GM23338 (cell line): ENCODE data around the gene BTC. TPM values are rescaled to one million over a fixed set of nuclear protein-coding genes. Genes with fewer than 3 reads are reported as not detected.

Experiments used
- ATAC-seq: fragments of 200-7000 bp; cut with Tn5 transposase; 3 replicates; pipeline ENCODE4 v1.9.1; 2020
- DNase-seq: peaks from one replicate; pipeline ENCODE4 v3.0.0-alpha.2; 2015; ENCODE audit warnings: low spot score
- H2AFZ ChIP-seq: fragments of 200-600 bp; sonication (generic); 2 replicates; pipeline ENCODE4 v1.8.0; 2016; ENCODE audit warnings: antibody characterized with exemption, mild to moderate bottlenecking, moderate library complexity
- H3F3A ChIP-seq: fragments of 200-600 bp; sonication (generic); replicated peaks from 2 replicates; pipeline ENCODE4 v1.8.0; 2017; ENCODE audit warnings: antibody characterized with exemption, mixed run types, low read depth
- H3K27ac ChIP-seq: fragments of 200-600 bp; sonication (generic); 2 replicates; pipeline ENCODE4 v1.6.1; 2016; ENCODE audit warnings: low read depth
- H3K27me3 ChIP-seq: fragments of 200-600 bp; sonication (generic); 2 replicates; pipeline ENCODE4 v1.8.0; 2016; ENCODE audit warnings: mild to moderate bottlenecking, mixed run types, moderate library complexity; ENCODE audit not compliant: insufficient read depth
- H3K36me3 ChIP-seq: fragments of 200-600 bp; sonication (generic); 2 replicates; pipeline ENCODE4 v1.8.0; 2016; ENCODE audit warnings: mild to moderate bottlenecking; ENCODE audit not compliant: insufficient read depth
- H3K4me1 ChIP-seq: fragments of 200-600 bp; sonication (generic); 2 replicates; pipeline ENCODE4 v1.8.0; 2016; ENCODE audit warnings: mild to moderate bottlenecking, moderate library complexity; ENCODE audit not compliant: insufficient read depth
- H3K4me2 ChIP-seq: fragments of 200-600 bp; sonication (generic); 2 replicates; pipeline ENCODE4 v1.7.1; 2017; ENCODE audit warnings: mixed run types
- H3K4me3 ChIP-seq: fragments of 200-600 bp; sonication (generic); 2 replicates; pipeline ENCODE4 v1.6.1; 2016; ENCODE audit warnings: mixed run types
- H3K79me2 ChIP-seq: fragments of 200-600 bp; sonication (generic); replicated peaks from 2 replicates; pipeline ENCODE4 v1.8.0; 2017; ENCODE audit warnings: mild to moderate bottlenecking; ENCODE audit not compliant: insufficient read depth
- H3K9me2 ChIP-seq: fragments of 200-600 bp; sonication (generic); 2 replicates; pipeline ENCODE4 v1.8.0; 2017; ENCODE audit not compliant: insufficient read depth
- H4K20me1 ChIP-seq: fragments of 200-600 bp; sonication (generic); replicated peaks from 2 replicates; pipeline ENCODE4 v1.8.0; 2017; ENCODE audit warnings: mild to moderate bottlenecking; ENCODE audit not compliant: insufficient read depth
- H3K27ac Mint-ChIP-seq: 2 replicates; pipeline ENCODE4 v1.8.0; 2020; ENCODE audit warnings: inconsistent platforms, mild to moderate bottlenecking, moderate library complexity, mixed read lengths
- H3K27me3 Mint-ChIP-seq: 3 replicates; pipeline ENCODE4 v1.8.0; 2022; ENCODE audit warnings: low read depth, mild to moderate bottlenecking, moderate library complexity, mixed read lengths, inconsistent platforms; ENCODE audit not compliant: insufficient read depth, poor library complexity
- H3K36me3 Mint-ChIP-seq: 3 replicates; pipeline ENCODE4 v1.8.0; 2021; ENCODE audit warnings: low read depth, mild to moderate bottlenecking, inconsistent platforms, moderate library complexity, mixed read lengths
- H3K4me1 Mint-ChIP-seq: 3 replicates; pipeline ENCODE4 v1.8.0; 2020; ENCODE audit warnings: mild to moderate bottlenecking, inconsistent platforms, mixed read lengths
- H3K4me3 Mint-ChIP-seq: 3 replicates; pipeline ENCODE4 v1.8.0; 2021; ENCODE audit warnings: moderate library complexity, mild to moderate bottlenecking, inconsistent platforms, mixed read lengths
- H3K9me3 Mint-ChIP-seq: 3 replicates; pipeline ENCODE4 v1.8.0; 2020; ENCODE audit warnings: moderate library complexity, mild to moderate bottlenecking, inconsistent platforms, mixed read lengths
- CREB1 ChIP-seq: fragments of 250-450 bp; sonication (Bioruptor Pico); IDR thresholded peaks from 2 replicates; pipeline ENCODE4 v1.5.0; 2020; ENCODE audit warnings: low read depth, mild to moderate bottlenecking, moderate library complexity
- ETS1 ChIP-seq: IDR thresholded peaks from 2 replicates; pipeline ENCODE4 v1.6.1; 2016; ENCODE audit warnings: antibody characterized with exemption
- EZH2 ChIP-seq: fragments of 200-600 bp; sonication (generic); IDR thresholded peaks from one replicate; pipeline ENCODE4 v1.8.0; 2017; ENCODE audit warnings: antibody characterized with exemption, mild to moderate bottlenecking, low read depth; ENCODE audit not compliant: unreplicated experiment
- EZH2phosphoT487 ChIP-seq: fragments of 200-600 bp; sonication (generic); IDR thresholded peaks from one replicate; pipeline ENCODE4 v1.8.1; 2018; ENCODE audit warnings: antibody characterized with exemption; ENCODE audit not compliant: unreplicated experiment
- JUNB ChIP-seq: IDR thresholded peaks from one replicate; pipeline ENCODE4 v1.6.1; 2016; ENCODE audit warnings: antibody characterized with exemption; ENCODE audit not compliant: unreplicated experiment
- NANOG ChIP-seq: IDR thresholded peaks from 2 replicates; pipeline ENCODE4 v1.6.1; 2016; ENCODE audit warnings: antibody characterized with exemption, borderline replicate concordance
- POLR2AphosphoS5 ChIP-seq: IDR thresholded peaks from 2 replicates; pipeline ENCODE4 v1.6.1; 2016; ENCODE audit warnings: antibody characterized with exemption, low read depth
- STAT1 ChIP-seq: IDR thresholded peaks from one replicate; pipeline ENCODE4 v1.6.1; 2016; ENCODE audit warnings: antibody characterized with exemption; ENCODE audit not compliant: unreplicated experiment
- ZNF114 ChIP-seq: fragments of 250-450 bp; sonication (Bioruptor Pico); IDR thresholded peaks from 2 replicates; pipeline ENCODE4 v1.5.0; 2020; ENCODE audit warnings: mild to moderate bottlenecking, moderate library complexity
- ZNF331 ChIP-seq: fragments of 250-450 bp; sonication (Bioruptor Pico); IDR thresholded peaks from 2 replicates; pipeline ENCODE4 v1.5.0; 2020; ENCODE audit warnings: low read depth, mild to moderate bottlenecking, moderate library complexity
- ZNF462 ChIP-seq: fragments of 250-450 bp; sonication (Bioruptor Pico); IDR thresholded peaks from 2 replicates; pipeline ENCODE4 v1.5.0; 2020; ENCODE audit warnings: mild to moderate bottlenecking, moderate library complexity
- polyA plus RNA-seq: library from polyadenylated mRNA; unstranded; fragments of >200 nt; fragmentation: Nextera tagmentation; extraction: Ambion mirVana; gene quantifications from 2 replicates; pipeline ENCODE4 v1.2.1, GENCODE V29; 2016
- total RNA-seq: library from RNA; depleted of rRNA; stranded (reverse); fragments of >200 nt; shearing (Covaris generic); gene quantifications from 2 replicates; pipeline ENCODE4 v1.2.3, GENCODE V29; 2014
- TF ChIP-seq, protein P1 (sequence below): IDR thresholded peaks from one replicate; pipeline ENCODE4 v1.6.1; 2018; ENCODE audit warnings: antibody characterized with exemption; ENCODE audit not compliant: unreplicated experiment
- TF ChIP-seq, protein P2 (sequence below), 2 experiments: fragments of 200-600 bp in 1 of 2; sonication (generic) in 1 of 2; conservative IDR thresholded peaks; 2 replicates each; pipeline versions ENCODE4 v1.5.1 to v1.6.1; 2016 to 2017; ENCODE audit warnings: antibody characterized with exemption in 2 of 2, low read depth in 2 of 2, mild to moderate bottlenecking in 2 of 2, moderate library complexity in 1 of 2

BTC gene
- total and polyA plus RNA-seq, 2 experiments from 2014 or later, result 0.18 to 0.59 TPM

DNA sequence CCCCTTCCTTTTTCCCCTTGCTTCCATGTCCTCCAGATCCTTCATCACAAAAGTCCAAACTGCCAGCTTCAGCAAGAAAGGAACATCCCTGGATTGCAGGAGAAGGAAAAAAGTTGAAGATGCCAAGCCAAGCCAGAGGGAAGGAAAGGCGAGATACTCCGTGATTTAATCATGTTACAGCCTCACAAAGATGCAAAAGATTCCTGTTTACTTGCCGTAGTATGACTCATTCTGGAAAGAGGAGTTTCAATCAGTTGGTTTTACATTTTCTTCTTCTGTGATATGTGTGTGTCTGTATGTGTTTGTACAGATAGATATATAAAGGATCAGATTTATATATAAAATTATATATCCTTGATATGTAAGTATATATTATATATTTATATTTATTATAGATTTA, 69.3 kb downstream of the BTC start:
- DNase-seq (no peak), ATAC-seq (no peak)
- no peaks in the 10 kb centered on the region for H4K20me1 ChIP-seq
- no peaks in the 10 kb centered on the region for H3F3A ChIP-seq
- no peak overlapping the region for H3K4me2 ChIP-seq
- Mint-ChIP-seq H3K4me3 (no peak overlapping the region), H3K36me3 (no peaks in the 10 kb centered on the region), H3K27ac (no peak overlapping the region), H3K4me1 (no peaks in the 10 kb centered on the region), H3K9me3 (no peaks in the 10 kb centered on the region), H3K27me3 (no peaks in the 10 kb centered on the region)
- no peaks in the 10 kb centered on the region for H3K9me2 ChIP-seq
- H3K36me3 ChIP-seq, result no peaks in the 10 kb centered on the region
- TF ChIP-seq ZNF114 (CRISPR knock-in tag) (no peak), ETS1 (no peak), ZNF331 (CRISPR knock-in tag) (no peak), NANOG (no peak), JUNB (no peak), CREB1 (CRISPR knock-in tag) (no peak), EZH2 (no peak), STAT1 (no peak), EZH2phosphoT487 (no peak), POLR2AphosphoS5 (no peak), ZNF462 (CRISPR knock-in tag) (no peak)
- TF ChIP-seq, protein P1, sequence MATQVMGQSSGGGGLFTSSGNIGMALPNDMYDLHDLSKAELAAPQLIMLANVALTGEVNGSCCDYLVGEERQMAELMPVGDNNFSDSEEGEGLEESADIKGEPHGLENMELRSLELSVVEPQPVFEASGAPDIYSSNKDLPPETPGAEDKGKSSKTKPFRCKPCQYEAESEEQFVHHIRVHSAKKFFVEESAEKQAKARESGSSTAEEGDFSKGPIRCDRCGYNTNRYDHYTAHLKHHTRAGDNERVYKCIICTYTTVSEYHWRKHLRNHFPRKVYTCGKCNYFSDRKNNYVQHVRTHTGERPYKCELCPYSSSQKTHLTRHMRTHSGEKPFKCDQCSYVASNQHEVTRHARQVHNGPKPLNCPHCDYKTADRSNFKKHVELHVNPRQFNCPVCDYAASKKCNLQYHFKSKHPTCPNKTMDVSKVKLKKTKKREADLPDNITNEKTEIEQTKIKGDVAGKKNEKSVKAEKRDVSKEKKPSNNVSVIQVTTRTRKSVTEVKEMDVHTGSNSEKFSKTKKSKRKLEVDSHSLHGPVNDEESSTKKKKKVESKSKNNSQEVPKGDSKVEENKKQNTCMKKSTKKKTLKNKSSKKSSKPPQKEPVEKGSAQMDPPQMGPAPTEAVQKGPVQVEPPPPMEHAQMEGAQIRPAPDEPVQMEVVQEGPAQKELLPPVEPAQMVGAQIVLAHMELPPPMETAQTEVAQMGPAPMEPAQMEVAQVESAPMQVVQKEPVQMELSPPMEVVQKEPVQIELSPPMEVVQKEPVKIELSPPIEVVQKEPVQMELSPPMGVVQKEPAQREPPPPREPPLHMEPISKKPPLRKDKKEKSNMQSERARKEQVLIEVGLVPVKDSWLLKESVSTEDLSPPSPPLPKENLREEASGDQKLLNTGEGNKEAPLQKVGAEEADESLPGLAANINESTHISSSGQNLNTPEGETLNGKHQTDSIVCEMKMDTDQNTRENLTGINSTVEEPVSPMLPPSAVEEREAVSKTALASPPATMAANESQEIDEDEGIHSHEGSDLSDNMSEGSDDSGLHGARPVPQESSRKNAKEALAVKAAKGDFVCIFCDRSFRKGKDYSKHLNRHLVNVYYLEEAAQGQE, result no peak
- TF ChIP-seq, protein P2, sequence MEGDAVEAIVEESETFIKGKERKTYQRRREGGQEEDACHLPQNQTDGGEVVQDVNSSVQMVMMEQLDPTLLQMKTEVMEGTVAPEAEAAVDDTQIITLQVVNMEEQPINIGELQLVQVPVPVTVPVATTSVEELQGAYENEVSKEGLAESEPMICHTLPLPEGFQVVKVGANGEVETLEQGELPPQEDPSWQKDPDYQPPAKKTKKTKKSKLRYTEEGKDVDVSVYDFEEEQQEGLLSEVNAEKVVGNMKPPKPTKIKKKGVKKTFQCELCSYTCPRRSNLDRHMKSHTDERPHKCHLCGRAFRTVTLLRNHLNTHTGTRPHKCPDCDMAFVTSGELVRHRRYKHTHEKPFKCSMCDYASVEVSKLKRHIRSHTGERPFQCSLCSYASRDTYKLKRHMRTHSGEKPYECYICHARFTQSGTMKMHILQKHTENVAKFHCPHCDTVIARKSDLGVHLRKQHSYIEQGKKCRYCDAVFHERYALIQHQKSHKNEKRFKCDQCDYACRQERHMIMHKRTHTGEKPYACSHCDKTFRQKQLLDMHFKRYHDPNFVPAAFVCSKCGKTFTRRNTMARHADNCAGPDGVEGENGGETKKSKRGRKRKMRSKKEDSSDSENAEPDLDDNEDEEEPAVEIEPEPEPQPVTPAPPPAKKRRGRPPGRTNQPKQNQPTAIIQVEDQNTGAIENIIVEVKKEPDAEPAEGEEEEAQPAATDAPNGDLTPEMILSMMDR (conservative IDR thresholded peaks at IDR 0.05; ENCODE audit: low read depth in 2 of 2), result no peak
- H2AFZ ChIP-seq, result peak overlapping the region; percentile 52; the same call in 1 of the 2 replicates
- no peaks in the 10 kb centered on the region for H3K27me3 ChIP-seq
- H3K4me1 ChIP-seq, result no peaks in the 10 kb centered on the region
- no peak overlapping the region for H3K4me3 ChIP-seq
- no peak overlapping the region for H3K27ac ChIP-seq
- no peaks in the 10 kb centered on the region for H3K79me2 ChIP-seq
